ENCODE measurements around the gene CBLIF.
"Not testable (repeated sequence)": the region's sequence is repeated elsewhere in the genome, so short reads cannot be mapped to it uniquely, and the experiment has no call there.

The CBLIF gene

GRCh38 chr11:59800390-59801025, 44.8 kb downstream of the CBLIF start:
- Mint-ChIP-seq H3K9me3 (no peaks in the 10 kb centered on the region), H3K36me3 (ENCODE audit: low read depth) (peaks cover 43% of the 10 kb centered on the region), H3K4me1 (ENCODE audit: low read depth) (peaks cover 22% of the 10 kb centered on the region), H3K27me3 (ENCODE audit: low read depth) (no peaks in the 10 kb centered on the region), H3K4me3 (no peak overlapping the region), H3K27ac (peak overlapping the region; percentile 22)

- peaks cover 52% of the 10 kb centered on the region for H3K36me3 Mint-ChIP-seq (ENCODE audit: low read depth)
- no peaks in the 10 kb centered on the region for H3K9me3 Mint-ChIP-seq
- no peak overlapping the region for H3K27ac Mint-ChIP-seq
- peaks cover 2% of the 10 kb centered on the region for H3K4me1 Mint-ChIP-seq (ENCODE audit: low read depth)
- H3K27me3 Mint-ChIP-seq (ENCODE audit: low read depth): no peaks in the 10 kb centered on the region
- no peak overlapping the region for H3K4me3 Mint-ChIP-seq
These were observed 50.9 kb downstream of the CBLIF start for GRCh38 chr11:59794417-59794816.

GRCh38 chr11:59792507-59792906, 52.8 kb downstream of the CBLIF start:
- Mint-ChIP-seq H3K27ac (no peak overlapping the region), H3K27me3 (ENCODE audit: low read depth) (no peaks in the 10 kb centered on the region), H3K4me3 (no peak overlapping the region), H3K9me3 (no peaks in the 10 kb centered on the region), H3K4me1 (ENCODE audit: low read depth) (peaks cover 2% of the 10 kb centered on the region), H3K36me3 (ENCODE audit: low read depth) (peaks cover 59% of the 10 kb centered on the region)

GRCh38 chr11:59791639-59792038, 53.7 kb downstream of the CBLIF start:
- no peak overlapping the region for H3K4me3 Mint-ChIP-seq
- no peaks in the 10 kb centered on the region for H3K27me3 Mint-ChIP-seq (ENCODE audit: low read depth)
- H3K36me3 Mint-ChIP-seq (ENCODE audit: low read depth): peaks cover 62% of the 10 kb centered on the region
- peaks cover 8% of the 10 kb centered on the region for H3K4me1 Mint-ChIP-seq (ENCODE audit: low read depth)
- H3K9me3 Mint-ChIP-seq: no peaks in the 10 kb centered on the region
- H3K27ac Mint-ChIP-seq: no peak overlapping the region

DNA sequence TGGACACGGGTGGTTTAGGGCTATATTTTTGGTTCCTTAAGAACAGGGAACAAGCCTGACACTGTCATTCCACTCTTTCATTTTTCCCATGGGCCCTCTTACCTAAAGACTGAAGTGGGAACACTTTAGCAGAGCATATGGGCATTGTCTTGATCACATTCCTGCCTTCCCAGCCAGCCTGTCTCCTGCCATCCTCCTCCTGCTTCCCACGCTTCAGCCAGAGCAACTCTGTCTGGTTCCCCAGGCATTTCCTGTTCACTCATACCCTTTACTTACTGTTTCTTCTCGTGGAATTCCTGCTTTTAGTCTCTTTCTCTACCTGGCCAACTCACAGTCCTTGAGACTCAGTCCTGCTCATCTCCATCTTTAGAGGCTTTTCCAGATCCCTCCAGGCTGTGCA, 57.5 kb downstream of the CBLIF start:
- H3K4me3 Mint-ChIP-seq: no peak overlapping the region
- no peak overlapping the region for H3K27ac Mint-ChIP-seq
- peaks cover 49% of the 10 kb centered on the region for H3K36me3 Mint-ChIP-seq (ENCODE audit: low read depth)
- no peaks in the 10 kb centered on the region for H3K27me3 Mint-ChIP-seq (ENCODE audit: low read depth)
- peaks cover 6% of the 10 kb centered on the region for H3K9me3 Mint-ChIP-seq
- peaks cover 30% of the 10 kb centered on the region for H3K4me1 Mint-ChIP-seq (ENCODE audit: low read depth)

DNA sequence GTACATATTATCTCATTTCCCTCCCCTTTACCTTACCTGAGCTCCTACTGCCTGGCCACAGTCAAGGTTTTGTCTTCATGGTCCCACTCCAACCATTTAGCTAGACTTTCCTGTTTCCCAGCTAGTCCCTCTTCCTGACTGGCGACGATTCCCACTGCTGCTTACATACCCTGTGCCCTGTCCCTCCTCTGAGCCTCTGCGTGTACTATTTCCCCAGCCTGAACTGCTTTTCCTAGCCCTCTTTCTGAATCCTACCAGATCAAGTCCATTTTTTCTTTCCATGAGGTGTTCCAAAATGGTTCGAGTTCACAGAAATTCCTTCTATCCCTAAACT, 58.1 kb downstream of the CBLIF start:
- Mint-ChIP-seq H3K27me3 (ENCODE audit: low read depth) (no peaks in the 10 kb centered on the region), H3K4me3 (no peak overlapping the region), H3K4me1 (ENCODE audit: low read depth) (peaks cover 32% of the 10 kb centered on the region), H3K36me3 (ENCODE audit: low read depth) (peaks cover 46% of the 10 kb centered on the region), H3K9me3 (peaks cover 6% of the 10 kb centered on the region), H3K27ac (no peak overlapping the region)

- Mint-ChIP-seq H3K36me3 (ENCODE audit: low read depth) (peaks cover 47% of the 10 kb centered on the region), H3K27me3 (ENCODE audit: low read depth) (no peaks in the 10 kb centered on the region), H3K27ac (no peak overlapping the region), H3K4me3 (no peak overlapping the region), H3K4me1 (ENCODE audit: low read depth) (peaks cover 38% of the 10 kb centered on the region), H3K9me3 (peaks cover 12% of the 10 kb centered on the region)
These were observed 59.5 kb downstream of the CBLIF start for GRCh38 chr11:59785818-59786217.

- Mint-ChIP-seq H3K36me3 (ENCODE audit: low read depth) (peaks cover 45% of the 10 kb centered on the region), H3K4me3 (peak overlapping the region; percentile 30), H3K9me3 (peaks cover 12% of the 10 kb centered on the region), H3K27ac (peak overlapping the region; percentile 78), H3K4me1 (ENCODE audit: low read depth) (peaks cover 48% of the 10 kb centered on the region)
- not testable (repeated sequence) for H3K27me3 Mint-ChIP-seq (ENCODE audit: low read depth)
These were observed 60.9 kb downstream of the CBLIF start for GRCh38 chr11:59784441-59784840.

DNA sequence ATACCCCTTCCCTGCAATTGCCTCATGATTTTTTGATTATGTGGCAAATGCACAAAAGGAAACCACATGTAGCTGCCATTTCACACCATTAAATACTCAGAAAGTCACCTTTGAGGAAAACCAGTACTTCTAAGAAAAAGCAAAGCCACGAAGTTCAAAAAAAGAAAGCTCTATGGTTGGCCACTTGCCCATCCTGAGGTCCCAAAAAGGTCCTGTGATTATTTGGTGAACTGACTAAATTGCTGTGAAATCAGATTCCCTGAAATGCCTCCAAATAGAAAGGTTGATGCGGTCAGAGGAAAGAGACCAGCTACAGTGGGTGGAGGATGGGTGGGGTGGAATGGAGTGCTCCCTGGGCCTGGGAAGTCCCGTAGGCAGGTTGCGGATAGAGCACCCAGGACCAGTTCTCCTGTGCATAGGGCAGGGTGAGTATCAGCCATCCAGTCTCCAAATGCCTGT, 61.6 kb downstream of the CBLIF start:
- H3K4me3 Mint-ChIP-seq: peak overlapping the region; percentile 54
- H3K36me3 Mint-ChIP-seq (ENCODE audit: low read depth): peaks cover 44% of the 10 kb centered on the region
- peak overlapping the region; percentile 78 for H3K27ac Mint-ChIP-seq
- peaks cover 12% of the 10 kb centered on the region for H3K9me3 Mint-ChIP-seq
- H3K4me1 Mint-ChIP-seq (ENCODE audit: low read depth): peaks cover 49% of the 10 kb centered on the region
- no peaks in the 10 kb centered on the region for H3K27me3 Mint-ChIP-seq (ENCODE audit: low read depth)

DNA sequence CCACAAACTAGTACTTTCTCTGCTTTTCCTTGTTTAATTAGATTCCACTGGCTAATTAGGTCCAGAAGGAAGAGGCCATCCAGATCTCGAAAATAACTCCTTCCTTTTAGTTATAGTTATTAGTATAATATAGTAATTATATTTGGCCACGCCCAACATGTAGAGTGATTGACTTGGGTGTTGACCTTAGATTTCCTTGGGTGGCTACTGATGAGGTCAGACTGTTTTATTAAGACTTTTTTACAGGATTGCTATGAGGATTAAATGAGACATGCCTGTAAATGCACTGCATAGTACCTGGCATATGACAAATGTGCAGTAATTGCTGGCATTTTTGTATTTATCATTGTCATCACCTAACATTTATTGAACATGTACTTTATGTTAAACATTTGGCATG, 63.2 kb downstream of the CBLIF start:
- no peaks in the 10 kb centered on the region for H3K27me3 Mint-ChIP-seq (ENCODE audit: low read depth)
- peak overlapping the region; percentile 43 for H3K27ac Mint-ChIP-seq

GRCh38 chr11:59779487-59779886, 65.8 kb downstream of the CBLIF start:
- Mint-ChIP-seq H3K9me3 (peaks cover 11% of the 10 kb centered on the region), H3K4me1 (ENCODE audit: low read depth) (peaks cover 56% of the 10 kb centered on the region)

More for the DNA sequence above, 63.2 kb downstream of the CBLIF start:
- H3K9me3 Mint-ChIP-seq: peaks cover 12% of the 10 kb centered on the region
- H3K4me1 Mint-ChIP-seq (ENCODE audit: low read depth): peaks cover 54% of the 10 kb centered on the region
- H3K36me3 Mint-ChIP-seq (ENCODE audit: low read depth): peaks cover 45% of the 10 kb centered on the region
- H3K4me3 Mint-ChIP-seq: no peak overlapping the region

More at GRCh38 chr11:59779487-59779886, 65.8 kb downstream of the CBLIF start:
- no peaks in the 10 kb centered on the region for H3K27me3 Mint-ChIP-seq (ENCODE audit: low read depth)
- H3K4me3 Mint-ChIP-seq: no peak overlapping the region
- H3K27ac Mint-ChIP-seq: no peak overlapping the region
- peaks cover 57% of the 10 kb centered on the region for H3K36me3 Mint-ChIP-seq (ENCODE audit: low read depth)

Measured in T-helper 1 cell treated with Interleukin-12 subunit alpha and Interleukin-12 subunit beta and Interleukin-4 antibody, amounts not matched to agents 30 μg/mL and 1 μg/mL, for 36 hours (primary cell).